Measurements from ENCODE around the gene HYDIN. TPM values are rescaled to one million over a fixed set of nuclear protein-coding genes. Genes with fewer than 3 reads are reported as not detected.
"Not testable (repeated sequence)": the region's sequence is repeated elsewhere in the genome, so short reads cannot be mapped to it uniquely, and the experiment has no call there.

The HYDIN gene
- total RNA-seq, 2 donors from 2014 or later = 5.6 to 6.7 TPM

DNA sequence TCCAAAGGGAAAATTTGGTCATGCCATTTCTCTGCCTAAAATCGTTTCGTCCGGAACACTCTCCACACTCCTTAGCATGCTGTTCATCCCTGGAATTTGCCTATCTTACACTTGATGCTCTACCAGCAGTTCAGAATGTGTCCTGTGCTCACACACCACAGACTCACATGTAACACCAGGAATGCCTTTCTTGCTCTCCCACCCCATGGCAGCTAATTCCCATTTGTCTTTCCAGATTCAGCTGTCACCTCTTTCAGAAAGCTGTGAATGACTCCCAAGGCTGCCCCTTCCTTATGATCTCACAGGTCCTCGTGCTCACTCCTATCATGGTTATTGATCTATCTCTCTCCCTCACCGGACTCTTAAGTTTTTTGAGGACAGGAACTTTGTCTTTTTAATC is 38.1 kb downstream of the HYDIN start:
- intact Hi-C loops (cut with DNase I) = no loop called here
- Histone ChIP-seq H3K9me3 (no peaks in the 10 kb centered on the region), H3K4me3 (no peak overlapping the region), H3K27ac (no peak overlapping the region), H3K36me3 (replicated peaks in 1 of 2; ENCODE audit: insufficient read depth in 1 of 2, low read depth in 2 of 2) (no peaks in the 10 kb centered on the region), H3K27me3 (peaks cover 0 to 3% of the 10 kb centered on the region in 2 donors), H3K4me1 (no peaks in the 10 kb centered on the region)
- ATAC-seq = no peak
- WGBS, 2 donors = 45 to 55% methylated on average over 5 of the region's 5 CpGs
- no peak for DNase-seq
- TF ChIP-seq, protein P1, sequence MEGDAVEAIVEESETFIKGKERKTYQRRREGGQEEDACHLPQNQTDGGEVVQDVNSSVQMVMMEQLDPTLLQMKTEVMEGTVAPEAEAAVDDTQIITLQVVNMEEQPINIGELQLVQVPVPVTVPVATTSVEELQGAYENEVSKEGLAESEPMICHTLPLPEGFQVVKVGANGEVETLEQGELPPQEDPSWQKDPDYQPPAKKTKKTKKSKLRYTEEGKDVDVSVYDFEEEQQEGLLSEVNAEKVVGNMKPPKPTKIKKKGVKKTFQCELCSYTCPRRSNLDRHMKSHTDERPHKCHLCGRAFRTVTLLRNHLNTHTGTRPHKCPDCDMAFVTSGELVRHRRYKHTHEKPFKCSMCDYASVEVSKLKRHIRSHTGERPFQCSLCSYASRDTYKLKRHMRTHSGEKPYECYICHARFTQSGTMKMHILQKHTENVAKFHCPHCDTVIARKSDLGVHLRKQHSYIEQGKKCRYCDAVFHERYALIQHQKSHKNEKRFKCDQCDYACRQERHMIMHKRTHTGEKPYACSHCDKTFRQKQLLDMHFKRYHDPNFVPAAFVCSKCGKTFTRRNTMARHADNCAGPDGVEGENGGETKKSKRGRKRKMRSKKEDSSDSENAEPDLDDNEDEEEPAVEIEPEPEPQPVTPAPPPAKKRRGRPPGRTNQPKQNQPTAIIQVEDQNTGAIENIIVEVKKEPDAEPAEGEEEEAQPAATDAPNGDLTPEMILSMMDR (IDR thresholded peaks at IDR 0.05) = no peak

DNA sequence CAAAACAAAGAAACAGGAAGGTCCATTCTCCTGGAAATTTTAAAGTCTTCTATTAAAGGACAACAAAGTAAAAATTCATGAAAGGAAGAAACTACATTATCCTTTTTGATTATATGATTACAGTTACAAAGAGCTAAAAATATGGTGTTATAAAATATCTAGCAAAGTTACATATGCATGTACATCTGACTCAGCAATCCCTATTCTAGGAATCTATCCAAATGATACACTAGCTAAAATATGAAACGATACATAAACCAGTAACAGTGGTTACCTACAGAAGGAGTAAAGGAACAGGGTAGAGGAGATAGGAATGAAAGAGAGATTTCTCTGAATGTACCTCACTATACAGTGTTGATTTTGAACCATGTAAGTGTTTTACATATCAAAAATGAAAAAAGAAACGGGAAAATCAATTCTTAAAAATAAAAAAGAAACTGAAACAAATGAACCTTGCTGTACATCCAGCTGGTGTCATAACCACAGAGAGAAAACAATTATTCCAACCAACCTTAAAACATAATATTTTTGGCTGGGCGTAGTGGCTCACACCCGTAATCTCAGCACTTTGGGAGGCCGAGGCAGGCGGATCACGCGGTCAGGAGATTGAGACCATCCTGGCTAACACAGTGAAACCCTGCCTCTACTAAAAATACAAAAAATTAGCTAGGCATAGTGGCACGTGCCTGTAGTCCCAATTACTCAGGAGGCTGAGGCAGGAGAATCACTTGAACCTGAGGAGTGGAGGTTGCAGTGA is 41.4 kb downstream of the HYDIN start:
- no peak for TF ChIP-seq POLR2A (IDR thresholded peaks at IDR 0.05)
- TF ChIP-seq, protein P1 (IDR thresholded peaks at IDR 0.05) = no peak
- intact Hi-C loops (cut with DNase I) = no loop called here
- no peak for ATAC-seq
- Histone ChIP-seq H3K27ac (no peak overlapping the region), H3K27me3 (peaks cover 0 to 3% of the 10 kb centered on the region in 2 donors), H3K36me3 (replicated peaks in 1 of 2; ENCODE audit: insufficient read depth in 1 of 2, low read depth in 2 of 2) (no peaks in the 10 kb centered on the region), H3K9me3 (no peaks in the 10 kb centered on the region), H3K4me3 (no peak overlapping the region), H3K4me1 (no peaks in the 10 kb centered on the region)
- 83 to 84% methylated on average over 9 of the region's 9 CpGs for WGBS, 2 donors
- DNase-seq = no peak

DNA sequence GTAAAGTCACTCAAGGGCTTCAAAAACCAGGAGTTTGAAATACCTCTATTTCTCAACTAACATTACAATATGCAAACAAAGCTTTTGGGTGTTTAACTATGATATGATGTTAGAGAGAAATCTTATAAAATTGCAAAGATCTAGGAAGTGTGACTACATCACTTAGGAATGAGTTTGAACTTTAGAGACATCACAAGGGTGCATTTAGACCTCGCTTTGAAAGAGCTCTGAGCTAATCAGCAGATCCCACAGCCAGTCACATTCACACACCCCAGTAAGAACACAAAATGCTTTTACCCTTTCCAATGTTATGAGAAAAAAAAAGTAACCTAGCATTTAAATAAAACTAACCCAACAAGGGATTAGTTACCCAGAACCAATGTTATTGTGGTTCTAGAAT is 45.2 kb downstream of the HYDIN start:
- intact Hi-C loops (cut with DNase I) = no loop called here
- H3K27ac ChIP-seq = no peak overlapping the region
- H3K4me3 ChIP-seq = no peak overlapping the region
- ATAC-seq (no peak), DNase-seq (no peak)
- no peaks in the 10 kb centered on the region for H3K4me1 ChIP-seq
- 75 to 77% methylated on average over 1 of the region's 1 CpG for WGBS, 2 donors
- no peaks in the 10 kb centered on the region for H3K36me3 ChIP-seq (replicated peaks in 1 of 2; ENCODE audit: insufficient read depth in 1 of 2, low read depth in 2 of 2)
- no peaks in the 10 kb centered on the region for H3K27me3 ChIP-seq
- no peak for TF ChIP-seq POLR2A (IDR thresholded peaks at IDR 0.05)
- no peaks in the 10 kb centered on the region for H3K9me3 ChIP-seq

DNA sequence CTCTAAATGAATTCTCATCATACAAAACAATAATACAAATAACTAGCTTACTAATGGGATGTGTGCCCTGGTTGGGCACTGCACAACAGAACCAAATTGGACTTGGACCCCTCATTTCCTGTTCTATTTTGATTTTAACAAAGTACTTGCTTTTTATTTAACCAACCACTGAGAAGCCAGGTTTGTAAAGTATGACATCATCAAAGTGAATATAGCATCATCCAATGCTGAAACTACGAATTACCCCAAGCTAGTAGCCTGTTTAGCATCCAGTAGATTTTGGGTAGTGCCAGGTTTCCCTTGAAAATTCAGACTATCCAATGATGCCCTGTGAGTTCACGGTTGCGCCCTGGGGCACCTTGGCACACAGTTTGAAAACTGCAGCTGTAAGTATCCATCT is 51.0 kb downstream of the HYDIN start:
- no peak for DNase-seq
- 91 to 94% methylated on average over 3 of the region's 3 CpGs for WGBS, 2 donors

DNA sequence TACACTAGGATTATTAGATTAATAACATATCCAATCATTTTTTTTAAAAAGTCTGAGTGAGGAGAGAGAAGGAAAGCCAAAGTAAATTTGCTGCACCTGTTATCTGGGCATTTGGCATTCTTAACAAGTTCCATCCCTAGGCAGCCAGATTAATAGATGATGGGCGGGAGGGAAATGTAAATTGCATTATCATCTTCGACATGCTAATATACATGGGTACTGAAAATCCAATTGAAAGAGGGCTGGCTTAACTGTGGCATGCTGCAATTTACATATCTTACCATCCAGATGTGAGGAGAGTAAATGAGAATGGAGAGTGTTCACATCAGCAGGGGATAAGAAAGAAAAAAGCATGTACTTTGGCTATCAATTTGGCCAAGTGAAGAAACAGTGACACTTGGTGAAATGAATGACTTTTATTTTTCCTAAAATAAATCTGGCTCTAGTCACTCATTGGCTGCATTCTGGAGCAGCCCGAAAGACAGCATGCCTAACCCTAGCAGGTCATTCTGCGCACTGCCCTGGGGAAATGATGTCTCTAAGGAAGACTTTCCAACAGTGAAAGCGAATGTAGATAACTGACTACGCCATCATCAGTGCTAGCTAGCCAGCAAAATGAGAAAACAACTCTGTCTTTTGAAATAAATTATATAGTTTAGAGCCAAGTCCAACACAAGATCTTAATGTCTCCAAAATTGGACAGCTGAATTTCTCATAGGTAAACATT is 57.9 kb downstream of the HYDIN start:
- Histone ChIP-seq H3K36me3 (replicated peaks in 1 of 2; ENCODE audit: insufficient read depth in 1 of 2, low read depth in 2 of 2) (no peaks in the 10 kb centered on the region), H3K9me3 (no peaks in the 10 kb centered on the region), H3K27ac (no peak overlapping the region), H3K4me1 (no peaks in the 10 kb centered on the region), H3K4me3 (no peak overlapping the region), H3K27me3 (no peaks in the 10 kb centered on the region)
- TF ChIP-seq, protein P1 (IDR thresholded peaks at IDR 0.05) = no peak
- TF ChIP-seq POLR2A (IDR thresholded peaks at IDR 0.05) = no peak
- ATAC-seq (no peak), DNase-seq (peak in 1 of 4 donors; percentile 4)
- intact Hi-C loops (cut with DNase I) = no loop called here
- 68 to 76% methylated on average over 6 of the region's 6 CpGs for WGBS, 2 donors

More for the DNA sequence above, 51.0 kb downstream of the HYDIN start:
- H3K27me3 ChIP-seq = no peaks in the 10 kb centered on the region
- ATAC-seq = no peak
- H3K4me1 ChIP-seq = no peaks in the 10 kb centered on the region
- H3K36me3 ChIP-seq (replicated peaks in 1 of 2; ENCODE audit: insufficient read depth in 1 of 2, low read depth in 2 of 2) = no peaks in the 10 kb centered on the region
- intact Hi-C loops (cut with DNase I) = no loop called here
- H3K9me3 ChIP-seq = no peaks in the 10 kb centered on the region
- no peak overlapping the region for H3K4me3 ChIP-seq
- no peak overlapping the region for H3K27ac ChIP-seq
- TF ChIP-seq, protein P1 (IDR thresholded peaks at IDR 0.05) = no peak

DNA sequence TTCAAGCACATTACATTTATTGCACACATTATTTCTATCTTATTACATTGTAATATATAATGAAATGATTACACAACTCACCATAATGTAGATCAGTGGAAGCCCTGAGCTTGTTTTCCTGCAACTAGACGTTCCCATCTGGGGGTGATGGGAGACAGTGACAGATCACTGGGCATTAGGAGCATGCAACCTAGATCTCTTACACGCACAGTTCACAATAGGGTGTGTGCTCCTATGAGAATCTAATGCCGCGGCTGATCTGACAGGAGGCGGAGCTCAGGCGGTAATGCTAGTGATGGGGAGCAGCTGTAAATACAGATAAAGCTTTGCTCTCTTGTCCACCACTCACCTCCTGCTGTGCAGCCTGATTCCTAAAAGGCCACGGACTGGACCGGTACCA is 69.5 kb downstream of the HYDIN start:
- H3K4me1 ChIP-seq; H3K36me3 ChIP-seq (replicated peaks in 1 of 2; ENCODE audit: insufficient read depth in 1 of 2, low read depth in 2 of 2); H3K27me3 ChIP-seq; ATAC-seq; DNase-seq; H3K27ac ChIP-seq; H3K9me3 ChIP-seq; H3K4me3 ChIP-seq; intact Hi-C loops (cut with DNase I): not testable (repeated sequence)
- WGBS, 2 donors = 59% methylated on average over 6 of the region's 8 CpGs; no CpG with 5 or more reads in 1 of the 2 donors

DNA sequence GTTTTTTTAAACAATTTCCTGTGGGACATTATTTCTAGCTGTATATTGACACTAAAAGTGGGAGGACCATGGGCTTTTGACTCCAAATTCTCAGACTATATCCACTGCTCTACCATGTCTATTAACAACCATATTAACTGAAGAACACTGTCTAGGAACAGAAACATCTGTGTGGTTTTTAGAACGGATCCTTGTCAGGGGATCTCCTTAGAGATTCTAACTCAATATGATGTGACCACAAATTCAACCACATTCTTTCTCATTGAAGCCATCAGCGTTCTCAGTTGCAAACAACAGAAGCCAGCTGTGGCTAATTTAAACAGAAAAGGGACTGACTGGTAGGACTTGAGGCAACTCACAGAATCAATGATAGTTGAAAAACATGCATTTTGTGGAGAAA is 73.2 kb downstream of the HYDIN start:
- ATAC-seq; H3K27ac ChIP-seq; H3K4me1 ChIP-seq; H3K27me3 ChIP-seq; H3K9me3 ChIP-seq; intact Hi-C loops (cut with DNase I); H3K36me3 ChIP-seq (replicated peaks in 1 of 2; ENCODE audit: insufficient read depth in 1 of 2, low read depth in 2 of 2); H3K4me3 ChIP-seq; DNase-seq: not testable (repeated sequence)
- WGBS, 2 donors = 54 to 64% methylated on average over 2 of the region's 2 CpGs

DNA sequence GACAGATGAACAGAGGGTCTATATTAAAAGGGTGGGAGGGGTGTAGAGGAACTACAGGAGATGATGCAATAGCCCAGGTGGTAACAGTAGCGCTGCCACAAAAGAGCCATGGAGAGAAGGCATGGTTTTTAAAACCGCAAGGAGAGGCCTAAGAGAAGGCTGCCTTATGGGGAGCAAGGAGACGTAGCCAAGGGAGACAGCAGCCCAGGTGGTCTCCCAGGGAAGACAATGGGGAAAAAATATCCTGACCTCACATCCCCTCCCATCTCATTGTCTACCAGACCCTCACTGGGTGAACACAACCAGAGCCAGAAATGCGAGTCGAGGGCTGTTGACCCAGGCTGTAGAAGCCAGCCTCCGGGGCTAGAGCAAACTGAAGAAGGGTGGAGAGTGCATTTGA is 77.2 kb downstream of the HYDIN start:
- intact Hi-C loops (cut with DNase I) = not testable (repeated sequence)
- WGBS, 2 donors = no CpG with 5 or more reads among the region's 6 CpGs

More for the DNA sequence above, 77.2 kb downstream of the HYDIN start:
- not testable (repeated sequence) for H3K27me3 ChIP-seq; H3K4me3 ChIP-seq; H3K36me3 ChIP-seq (replicated peaks in 1 of 2; ENCODE audit: insufficient read depth in 1 of 2, low read depth in 2 of 2); H3K4me1 ChIP-seq; DNase-seq; H3K27ac ChIP-seq; H3K9me3 ChIP-seq; ATAC-seq
